HG02981 (cell line): ENCODE results near the gene MYL7.

Experiments used
- ATAC-seq: cut with Tn5 transposase; IDR thresholded peaks from one replicate; pipeline ENCODE4 v1.9.1; 2021; ENCODE audit warnings: mild to moderate bottlenecking, moderate library complexity; ENCODE audit not compliant: unreplicated experiment

MYL7 gene

GRCh38 chr7:44112997-44113763 is 28.0 kb downstream of the MYL7 start:
- no peak for ATAC-seq

- ATAC-seq = no peak
Observed at GRCh38 chr7:44112231-44112996, 28.7 kb downstream of the MYL7 start.

DNA sequence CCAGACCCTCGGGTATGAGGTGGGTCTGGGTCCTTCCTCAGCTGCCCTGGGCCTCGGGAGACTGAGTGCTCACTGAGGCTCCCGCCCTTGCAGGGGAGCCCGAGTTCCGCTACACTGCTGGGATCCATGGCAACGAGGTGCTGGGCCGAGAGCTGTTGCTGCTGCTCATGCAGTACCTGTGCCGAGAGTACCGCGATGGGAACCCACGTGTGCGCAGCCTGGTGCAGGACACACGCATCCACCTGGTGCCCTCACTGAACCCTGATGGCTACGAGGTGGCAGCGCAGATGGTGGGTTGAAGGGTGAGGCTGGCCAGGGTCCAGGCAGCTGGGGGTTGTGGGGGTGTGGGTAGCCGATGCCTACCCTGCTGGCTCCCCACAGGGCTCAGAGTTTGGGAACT is 29.4 kb downstream of the MYL7 start:
- ATAC-seq = no peak

DNA sequence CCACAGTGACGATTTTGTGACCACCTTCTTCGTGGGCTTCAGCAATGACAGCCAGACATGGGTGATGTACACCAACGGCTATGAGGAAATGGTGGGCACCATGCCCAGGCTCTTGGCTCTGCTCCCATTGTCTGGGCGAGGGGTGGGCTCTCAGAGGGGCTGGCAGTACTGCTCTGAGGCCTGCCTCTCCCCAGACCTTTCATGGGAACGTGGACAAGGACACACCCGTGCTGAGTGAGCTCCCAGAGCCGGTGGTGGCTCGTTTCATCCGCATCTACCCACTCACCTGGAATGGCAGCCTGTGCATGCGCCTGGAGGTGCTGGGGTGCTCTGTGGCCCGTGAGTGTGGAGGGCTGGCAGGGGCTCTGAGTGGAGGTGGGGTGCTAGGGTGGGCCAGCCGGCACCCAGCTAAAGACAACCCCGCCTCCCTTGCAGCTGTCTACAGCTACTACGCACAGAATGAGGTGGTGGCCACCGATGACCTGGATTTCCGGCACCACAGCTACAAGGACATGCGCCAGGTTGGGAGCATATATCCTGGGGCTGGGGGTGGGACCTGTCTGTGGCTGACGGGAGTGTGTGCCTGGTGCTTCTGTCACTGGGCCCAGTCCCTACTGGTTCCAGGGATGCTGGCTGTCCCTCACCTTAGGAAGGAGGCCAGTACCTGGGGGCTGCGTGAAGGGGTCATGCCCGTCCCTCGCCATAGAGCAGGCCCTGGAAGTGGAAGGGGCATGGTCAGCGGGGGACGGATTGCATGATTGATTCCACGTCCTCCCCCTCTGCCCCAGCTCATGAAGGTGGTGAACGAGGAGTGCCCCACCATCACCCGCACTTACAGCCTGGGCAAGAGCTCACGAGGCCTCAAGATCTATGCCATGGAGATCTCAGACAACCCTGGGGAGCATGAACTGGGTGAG is 30.2 kb downstream of the MYL7 start:
- no peak for ATAC-seq

DNA sequence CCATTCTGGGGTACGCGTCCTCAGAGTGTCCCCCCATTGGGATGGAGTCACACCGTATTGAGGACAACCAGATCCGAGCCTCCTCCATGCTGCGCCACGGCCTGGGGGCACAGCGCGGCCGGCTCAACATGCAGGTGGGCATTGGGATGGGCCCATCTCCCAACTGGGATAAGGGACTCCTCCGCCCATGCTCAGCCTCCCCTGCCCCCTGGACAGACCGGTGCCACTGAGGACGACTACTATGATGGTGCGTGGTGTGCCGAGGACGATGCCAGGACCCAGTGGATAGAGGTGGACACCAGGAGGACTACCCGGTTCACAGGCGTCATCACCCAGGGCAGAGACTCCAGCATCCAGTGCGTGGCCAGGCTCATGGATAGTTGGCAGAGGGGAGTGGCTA is 31.1 kb downstream of the MYL7 start:
- ATAC-seq = no peak

DNA sequence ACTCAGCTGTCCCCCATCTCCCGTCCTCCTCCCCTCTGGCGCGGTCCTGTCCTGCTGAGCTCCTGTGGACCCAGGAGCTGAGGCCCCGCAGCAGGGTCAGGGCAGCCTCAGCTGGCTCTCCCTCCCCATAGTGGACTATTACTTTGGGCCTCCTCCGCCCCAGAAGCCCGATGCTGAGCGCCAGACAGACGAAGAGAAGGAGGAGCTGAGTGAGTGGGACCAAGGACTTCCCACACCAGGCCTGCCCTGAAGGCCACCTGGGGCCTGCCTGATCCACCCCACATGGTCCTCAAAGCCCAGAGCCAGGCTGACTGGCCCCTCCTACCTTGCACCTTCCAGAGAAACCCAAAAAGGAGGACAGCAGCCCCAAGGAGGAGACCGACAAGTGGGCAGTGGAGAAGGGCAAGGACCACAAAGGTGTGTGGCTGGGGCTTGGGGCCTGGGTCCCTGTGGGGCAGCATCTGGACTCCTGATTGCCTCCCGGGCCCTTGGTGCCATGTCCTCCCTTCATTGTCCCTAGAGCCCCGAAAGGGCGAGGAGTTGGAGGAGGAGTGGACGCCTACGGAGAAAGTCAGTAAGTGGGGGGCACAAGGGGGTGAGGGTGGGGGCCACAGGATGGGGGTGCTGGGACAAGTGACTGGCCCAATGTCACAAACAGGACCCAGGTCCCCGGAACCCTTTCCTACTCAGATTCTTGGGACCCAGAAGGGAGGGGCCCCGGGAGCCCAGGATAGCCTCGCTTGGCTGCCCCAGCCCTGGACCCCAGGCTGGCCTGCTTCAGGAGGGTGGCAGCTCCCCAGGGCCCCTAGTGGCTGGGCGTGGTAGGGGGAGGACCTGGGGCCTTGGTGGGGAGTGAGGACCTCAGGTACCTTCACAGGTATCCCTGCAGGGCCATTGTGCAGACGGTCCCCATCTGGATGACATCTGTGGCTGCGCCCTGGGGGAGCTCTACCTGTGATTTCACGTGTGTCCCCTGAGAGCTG is 32.1 kb downstream of the MYL7 start:
- ATAC-seq = no peak

DNA sequence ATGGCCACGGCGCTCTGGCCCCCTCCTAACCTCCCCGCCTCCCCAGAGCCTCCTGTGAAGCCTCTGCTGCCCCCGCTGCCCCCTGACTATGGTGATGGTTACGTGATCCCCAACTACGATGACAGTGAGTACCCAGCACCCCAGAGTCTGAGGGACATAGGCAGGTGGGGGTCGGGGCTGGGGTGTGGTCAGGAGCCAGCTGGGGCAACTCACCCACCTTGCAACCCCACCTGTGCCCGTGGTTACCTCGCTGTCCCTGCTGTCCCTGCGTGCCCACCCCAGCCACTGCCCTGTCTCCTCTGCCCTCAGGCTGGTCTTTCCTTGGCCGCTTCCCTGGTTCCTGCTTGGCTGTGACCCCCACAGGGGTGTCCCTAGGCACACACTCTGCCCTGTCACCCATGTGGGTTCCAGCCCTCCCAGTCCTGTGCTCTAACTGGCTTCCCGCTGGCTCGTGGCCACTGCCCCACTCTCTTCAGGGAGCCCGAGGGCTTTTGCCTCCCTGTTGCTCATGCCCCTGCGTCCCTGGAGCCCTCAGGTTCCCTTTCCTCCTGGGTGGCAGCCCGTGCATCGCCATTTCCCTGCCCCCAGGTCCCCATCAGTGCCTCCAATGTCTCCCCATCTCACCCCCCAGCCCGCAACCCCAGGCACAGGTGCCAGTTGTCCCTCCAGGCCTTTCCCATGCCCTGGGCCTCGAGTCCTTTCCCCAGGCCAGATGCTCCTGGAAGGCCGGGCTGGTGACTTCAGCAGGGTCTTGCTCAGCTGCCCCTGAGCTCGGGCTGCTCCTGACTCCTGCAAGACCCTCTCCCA is 33.0 kb downstream of the MYL7 start:
- ATAC-seq = no peak

DNA sequence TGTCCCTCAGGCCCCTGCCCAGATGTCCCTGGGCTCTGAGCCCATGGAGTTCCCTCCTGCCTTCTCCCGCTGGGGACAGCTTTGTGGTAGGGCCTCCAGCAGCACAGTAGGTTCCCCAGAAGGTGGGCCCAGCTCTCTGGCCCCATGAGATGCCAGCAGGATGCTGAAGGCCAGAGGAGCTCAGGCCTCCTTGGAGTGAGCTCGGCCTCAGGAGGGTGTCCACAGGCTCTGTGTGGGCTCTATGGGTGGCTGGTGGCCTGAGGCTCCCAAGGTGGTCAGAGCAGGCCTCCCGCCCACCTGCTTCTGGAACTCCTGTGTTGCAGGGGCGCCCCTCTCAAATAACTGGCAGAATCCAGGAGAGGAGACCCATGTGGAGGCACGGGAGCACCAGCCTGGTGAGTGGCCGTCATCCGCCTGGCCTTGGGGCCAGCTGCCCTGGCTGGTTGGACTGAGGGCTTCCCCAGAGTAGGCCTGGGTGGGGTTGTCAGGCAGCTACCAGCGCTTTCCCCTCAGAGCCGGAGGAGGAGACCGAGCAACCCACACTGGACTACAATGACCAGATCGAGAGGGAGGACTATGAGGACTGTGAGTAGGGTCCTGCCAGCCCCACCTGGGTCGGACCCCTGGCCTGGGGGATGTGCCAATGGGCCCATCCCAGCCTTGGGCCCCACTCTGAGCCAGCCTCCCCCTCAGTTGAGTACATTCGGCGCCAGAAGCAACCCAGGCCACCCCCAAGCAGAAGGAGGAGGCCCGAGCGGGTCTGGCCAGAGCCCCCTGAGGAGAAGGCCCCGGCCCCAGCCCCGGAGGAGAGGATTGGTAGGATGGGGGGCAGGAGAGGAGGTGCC is 33.8 kb downstream of the MYL7 start:
- no peak for ATAC-seq

GRCh38 chr7:44106311-44107065 is 34.6 kb downstream of the MYL7 start:
- no peak for ATAC-seq

DNA sequence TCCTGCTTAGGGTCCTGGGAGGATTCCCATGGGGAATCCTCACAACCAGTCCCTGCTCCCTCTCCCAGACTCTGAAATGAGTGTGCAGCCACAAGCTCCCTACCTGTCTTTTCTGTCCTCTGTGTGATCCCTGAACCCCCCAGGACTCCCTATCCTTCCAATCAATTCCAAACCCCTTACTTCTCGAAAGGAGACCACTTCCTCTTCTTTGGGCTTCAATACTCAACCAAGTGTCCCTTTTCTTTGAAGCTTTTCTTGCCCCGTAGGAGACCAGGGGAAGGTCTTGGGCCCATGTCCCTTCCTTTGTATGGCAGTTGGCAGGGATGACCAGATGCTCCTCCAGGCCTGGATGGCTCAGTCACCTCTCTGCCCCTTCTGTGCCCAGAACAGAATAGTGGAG is 35.3 kb downstream of the MYL7 start:
- ATAC-seq = no peak

- ATAC-seq = no peak
Observed at GRCh38 chr7:44104860-44105771, 36.0 kb downstream of the MYL7 start.

DNA sequence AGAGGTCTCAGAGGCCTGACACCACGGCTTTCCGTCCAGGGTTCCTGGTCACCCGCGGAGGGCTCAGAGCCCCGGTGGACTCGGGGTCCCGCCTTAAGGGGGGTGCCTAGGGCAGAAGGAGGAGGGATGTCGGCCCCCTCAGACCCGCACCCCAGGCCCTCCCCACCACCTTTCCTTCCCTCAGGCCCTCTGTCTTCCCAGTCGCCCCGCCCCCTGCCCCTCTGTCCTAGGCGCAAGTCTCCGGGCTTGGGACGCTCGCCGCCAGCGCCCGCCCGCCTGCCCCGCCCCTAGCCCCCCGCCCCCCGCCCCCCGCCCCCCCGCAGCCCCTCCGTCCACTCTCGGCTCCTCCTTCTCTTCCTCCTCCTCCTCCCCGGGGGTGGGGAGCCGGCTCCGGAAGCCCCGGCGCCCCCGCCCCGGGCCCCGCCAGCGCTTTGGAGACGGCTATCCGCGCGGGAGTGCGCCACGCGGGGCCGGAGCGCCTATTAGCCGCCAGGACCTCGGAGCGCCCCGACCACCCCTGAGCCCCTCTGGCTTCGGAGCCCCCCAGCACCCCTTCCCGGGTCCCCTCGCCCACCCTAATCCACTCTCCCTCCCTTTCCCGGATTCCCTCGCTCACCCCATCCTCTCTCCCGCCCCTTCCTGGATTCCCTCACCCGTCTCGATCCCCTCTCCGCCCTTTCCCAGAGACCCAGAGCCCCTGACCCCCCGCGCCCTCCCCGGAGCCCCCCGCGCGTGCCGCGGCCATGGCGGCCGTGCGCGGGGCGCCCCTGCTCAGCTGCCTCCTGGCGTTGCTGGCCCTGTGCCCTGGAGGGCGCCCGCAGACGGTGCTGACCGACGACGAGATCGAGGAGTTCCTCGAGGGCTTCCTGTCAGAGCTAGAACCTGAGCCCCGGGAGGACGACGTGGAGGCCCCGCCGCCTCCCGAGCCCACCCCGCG is 36.9 kb downstream of the MYL7 start, which contains the start of gene AEBP1:
Gene AEBP1, plus strand, starts transcription at position 423 of the 937 bp plus-strand sequence. Its CDS starts 321 bp downstream, at position 744.
- ATAC-seq = no peak

DNA sequence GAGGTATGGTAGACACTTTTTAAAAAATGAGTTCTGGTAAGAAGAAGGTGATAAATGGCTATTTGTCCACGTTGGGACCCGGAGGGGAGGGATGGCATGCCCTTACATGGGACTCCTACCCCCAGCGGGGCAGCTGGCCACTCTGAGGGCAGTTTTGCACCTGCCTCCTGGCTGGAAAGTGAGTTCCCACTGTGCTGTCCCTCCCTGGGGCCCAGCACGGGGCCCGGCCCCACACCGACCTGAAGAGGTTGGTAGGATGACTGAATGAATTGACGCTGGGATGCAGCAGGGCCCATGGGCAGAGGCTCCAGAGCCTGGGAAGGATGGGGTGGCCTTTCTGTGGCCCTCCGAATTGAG is 37.6 kb downstream of the MYL7 start:
- no peak for ATAC-seq

DNA sequence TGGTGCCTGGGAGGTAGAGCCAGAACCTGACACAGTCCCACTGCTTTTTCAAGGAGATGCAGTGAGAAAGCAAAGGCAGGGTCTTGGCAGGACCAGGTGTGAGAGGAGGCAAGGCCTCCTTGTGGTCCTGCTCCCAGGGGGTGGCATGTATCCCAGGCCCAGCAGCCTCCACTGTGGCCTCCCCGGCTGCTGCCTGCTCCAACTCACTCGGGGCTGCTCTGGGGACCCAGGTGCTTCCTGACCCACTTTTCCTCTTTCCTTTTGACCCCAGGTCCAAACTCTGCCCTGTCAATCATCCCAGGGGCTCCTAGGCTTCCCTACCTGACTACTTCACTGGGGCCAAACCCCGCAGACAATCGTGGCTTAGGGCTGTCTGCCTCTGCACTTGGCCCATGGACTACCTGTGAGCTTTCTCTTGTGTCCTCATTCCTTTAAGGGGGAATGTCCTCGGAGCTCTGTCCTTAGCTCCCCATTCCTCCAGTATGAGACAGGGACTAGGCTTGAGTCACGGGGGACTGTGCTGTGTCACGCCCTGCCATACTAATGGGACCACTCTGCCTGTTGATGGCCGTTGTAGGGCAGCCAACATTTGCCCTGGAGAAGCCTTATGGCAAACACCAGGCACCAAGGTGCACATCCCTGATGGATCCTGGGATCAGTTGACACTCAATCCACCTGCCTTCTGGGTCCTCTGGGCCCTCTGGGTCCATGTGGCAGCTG is 38.1 kb downstream of the MYL7 start:
- no peak for ATAC-seq
